RWPE2 (cell line): ENCODE results near the gene C11orf98.

Experiments
- ATAC-seq: fragments of 200-7000 bp; cut with Tn5 transposase; 3 replicates; pipeline ENCODE4 v1.9.1; 2021; ENCODE audit warnings: low read depth
- DNase-seq: peaks from one replicate; pipeline ENCODE4 v3.0.0-alpha.2; 2020; ENCODE audit warnings: low spot score
- H3K27ac ChIP-seq: fragments of 450-650 bp; 2 replicates; pipeline ENCODE4 v1.5.1; 2017; ENCODE audit warnings: mild to moderate bottlenecking; ENCODE audit not compliant: poor library complexity, severe bottlenecking
- H3K27me3 ChIP-seq: fragments of 250-450 bp; sonication (Bioruptor Pico); 2 replicates; pipeline ENCODE4 v1.5.1; 2021; ENCODE audit warnings: mild to moderate bottlenecking, moderate library complexity; ENCODE audit not compliant: insufficient read depth, poor library complexity, severe bottlenecking
- H3K36me3 ChIP-seq: fragments of 250-450 bp; sonication (Bioruptor Pico); 2 replicates; pipeline ENCODE4 v1.5.1; 2020; ENCODE audit warnings: low read depth, mild to moderate bottlenecking, moderate library complexity
- H3K4me1 ChIP-seq: fragments of 250-450 bp; sonication (Bioruptor Pico); 2 replicates; pipeline ENCODE4 v1.5.1; 2021; ENCODE audit warnings: mild to moderate bottlenecking, moderate library complexity; ENCODE audit not compliant: insufficient read depth, poor library complexity, severe bottlenecking
- H3K4me3 ChIP-seq: fragments of 250-450 bp; sonication (Bioruptor Pico); 2 replicates; pipeline ENCODE4 v1.5.1; 2021; ENCODE audit warnings: mild to moderate bottlenecking, moderate library complexity; ENCODE audit not compliant: severe bottlenecking
- H3K9me3 ChIP-seq: fragments of 250-450 bp; sonication (Bioruptor Pico); 2 replicates; pipeline ENCODE4 v1.5.1; 2021; ENCODE audit warnings: mild to moderate bottlenecking, moderate library complexity; ENCODE audit not compliant: severe bottlenecking
- CTCF ChIP-seq: fragments of 450-650 bp; IDR thresholded peaks from one replicate; pipeline ENCODE4 v1.5.1; 2017; ENCODE audit warnings: mild to moderate bottlenecking, moderate library complexity; ENCODE audit not compliant: poor library complexity, severe bottlenecking

C11orf98 gene

DNA sequence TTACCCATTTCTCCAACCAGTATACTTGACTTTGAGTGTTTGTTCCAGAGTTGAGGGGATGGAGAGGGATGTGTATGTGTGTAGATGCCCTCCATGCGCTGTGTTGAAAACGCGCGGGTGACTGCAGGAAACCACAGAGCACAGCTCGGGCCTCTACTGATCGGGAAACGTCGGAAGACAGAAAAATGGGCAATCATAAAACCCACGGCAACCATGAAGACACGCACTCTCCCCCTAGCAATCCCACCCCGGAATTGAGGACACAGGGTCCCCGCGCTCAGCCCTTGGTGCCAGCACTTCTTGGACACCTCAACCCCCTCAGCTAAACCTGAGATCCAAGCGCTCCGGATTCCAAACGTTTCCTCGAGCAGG is 6.2 kb upstream of the C11orf98 start:
- Histone ChIP-seq H3K4me1 (peaks cover 9% of the 10 kb centered on the region), H3K27me3 (no peaks in the 10 kb centered on the region), H3K27ac (peak overlapping the region; percentile 86), H3K36me3 (peaks cover 46% of the 10 kb centered on the region), H3K4me3 (peak overlapping the region; percentile 71), H3K9me3 (no peaks in the 10 kb centered on the region)
- TF ChIP-seq CTCF = no peak
- peak; percentile 13 for ATAC-seq
- DNase-seq = no peak

GRCh38 chr11:62669420-62670161 is 4.6 kb upstream of the C11orf98 start:
- H3K4me1 ChIP-seq = peaks cover 9% of the 10 kb centered on the region
- DNase-seq (no peak), ATAC-seq (no peak)
- H3K36me3 ChIP-seq = peaks cover 37% of the 10 kb centered on the region
- H3K27me3 ChIP-seq = no peaks in the 10 kb centered on the region
- H3K9me3 ChIP-seq = no peaks in the 10 kb centered on the region
- H3K27ac ChIP-seq = peak overlapping the region; percentile 86
- H3K4me3 ChIP-seq = no peak overlapping the region
- no peak for TF ChIP-seq CTCF

GRCh38 chr11:62667460-62667859 is 2.5 kb upstream of the C11orf98 start:
- H3K27ac ChIP-seq = peak overlapping the region; percentile 84
- no peak for TF ChIP-seq CTCF
- H3K4me1 ChIP-seq = peaks cover 6% of the 10 kb centered on the region
- ATAC-seq (no peak), DNase-seq (no peak)
- H3K27me3 ChIP-seq = no peaks in the 10 kb centered on the region
- H3K9me3 ChIP-seq = no peaks in the 10 kb centered on the region
- peaks cover 27% of the 10 kb centered on the region for H3K36me3 ChIP-seq
- H3K4me3 ChIP-seq = no peak overlapping the region

GRCh38 chr11:62666259-62666926 is 1.4 kb upstream of the C11orf98 start:
- peak overlapping the region; percentile 84 for H3K27ac ChIP-seq
- H3K36me3 ChIP-seq = peaks cover 28% of the 10 kb centered on the region
- ATAC-seq = peak; percentile 3; the same call in 1 of the 3 replicates
- peak overlapping the region; percentile 88 for H3K4me3 ChIP-seq
- H3K27me3 ChIP-seq = no peaks in the 10 kb centered on the region
- H3K4me1 ChIP-seq = peaks cover 6% of the 10 kb centered on the region
- DNase-seq = no peak
- H3K9me3 ChIP-seq = no peaks in the 10 kb centered on the region
- TF ChIP-seq CTCF = no peak
